COLO829 (cell line): ENCODE data around the gene TCF21.
"Not testable (repeated sequence)": the region's sequence is repeated elsewhere in the genome, so short reads cannot be mapped to it uniquely, and the experiment has no call there.

Experiments
- DNase-seq: peaks from one replicate; pipeline ENCODE4 v3.0.0; 2012; ENCODE audit warnings: low spot score

The TCF21 gene

DNA sequence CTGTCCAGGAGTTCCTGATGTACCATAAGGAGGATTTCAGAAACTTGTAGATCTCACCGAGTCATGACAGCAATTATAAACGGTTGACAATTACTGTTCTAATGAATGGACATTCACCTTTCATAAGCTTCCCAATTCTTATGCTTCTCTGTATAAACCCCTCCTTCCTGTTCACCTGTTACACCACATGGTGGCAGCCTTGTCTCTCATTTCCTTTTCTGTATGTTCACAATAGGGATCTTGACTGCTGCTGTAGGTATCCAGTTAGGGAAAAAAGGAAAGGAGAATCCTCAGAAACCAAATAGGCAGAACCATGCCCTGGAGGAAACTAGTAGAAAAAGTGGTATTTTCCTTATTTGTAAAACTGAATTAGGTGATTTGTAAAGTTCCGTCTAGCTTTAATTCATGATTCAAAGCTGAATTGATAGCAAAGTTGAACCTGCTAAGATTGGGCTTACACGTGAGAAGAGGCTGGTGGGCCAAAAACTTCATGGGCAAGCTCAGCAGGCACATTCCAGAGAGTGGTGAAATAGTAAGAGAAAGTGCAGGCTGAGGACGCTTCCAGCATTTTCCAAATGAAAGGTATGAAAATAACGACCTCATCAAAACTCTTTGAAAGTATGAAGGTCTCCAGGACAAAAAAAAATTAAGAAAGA lies 35.2 kb downstream of the TCF21 start:
- peak; percentile 69 for DNase-seq

DNA sequence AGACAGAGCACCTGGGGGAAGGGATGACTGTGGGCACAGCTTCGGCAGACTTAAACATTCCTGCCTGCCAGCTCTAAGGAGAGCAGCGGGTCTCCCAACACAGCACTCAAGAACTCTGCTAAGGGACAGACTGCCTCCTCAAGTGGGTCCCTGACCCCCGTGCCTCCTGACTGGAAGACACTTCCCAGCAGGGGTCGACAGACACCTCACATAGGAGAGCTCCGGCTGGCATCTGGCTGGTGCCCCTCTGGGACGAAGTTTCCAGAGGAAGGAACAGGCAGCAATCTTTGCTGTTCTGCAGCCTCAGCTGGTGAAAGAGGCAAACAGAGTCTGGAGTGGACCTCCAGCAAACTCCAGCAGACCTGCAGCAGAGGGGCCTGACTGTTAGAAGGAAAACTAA lies 42.3 kb downstream of the TCF21 start:
- DNase-seq: not testable (repeated sequence)

DNA sequence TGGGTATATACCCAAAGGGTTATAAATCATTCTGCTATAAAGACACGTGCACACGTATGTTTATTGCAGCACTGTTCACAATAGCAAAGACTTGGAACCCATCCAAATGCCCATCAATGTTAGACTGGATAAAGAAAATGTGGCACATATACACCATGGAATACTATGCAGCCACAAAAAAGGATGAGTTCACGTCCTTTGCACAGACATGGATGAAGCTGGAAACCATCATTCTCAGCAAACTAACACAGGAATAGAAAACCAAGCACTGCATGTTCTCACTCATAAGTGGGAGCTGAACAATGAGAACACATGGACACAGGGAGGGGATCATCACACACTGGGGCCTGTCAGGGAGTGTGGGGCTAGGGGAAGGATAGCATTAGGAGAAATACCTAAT lies 47.4 kb downstream of the TCF21 start:
- not testable (repeated sequence) for DNase-seq

DNA sequence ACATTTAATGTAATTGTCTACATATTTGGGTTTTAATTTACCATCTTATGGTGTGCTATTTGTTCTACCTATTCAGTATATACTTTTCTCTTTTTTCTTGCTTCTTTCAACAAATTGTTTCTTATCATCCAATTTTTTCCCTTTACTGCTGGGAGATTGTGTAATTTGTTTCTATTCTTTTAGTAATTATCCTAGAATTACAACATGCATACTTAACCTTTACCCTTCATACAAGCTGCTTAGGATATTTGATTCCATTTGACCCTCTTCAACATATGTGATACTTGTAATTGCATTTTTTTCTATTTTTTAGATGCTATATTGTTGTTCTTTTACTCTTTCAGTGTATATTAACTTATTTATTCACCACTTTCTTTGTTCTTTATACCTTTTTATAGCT lies 49.0 kb downstream of the TCF21 start:
- DNase-seq: no peak

DNA sequence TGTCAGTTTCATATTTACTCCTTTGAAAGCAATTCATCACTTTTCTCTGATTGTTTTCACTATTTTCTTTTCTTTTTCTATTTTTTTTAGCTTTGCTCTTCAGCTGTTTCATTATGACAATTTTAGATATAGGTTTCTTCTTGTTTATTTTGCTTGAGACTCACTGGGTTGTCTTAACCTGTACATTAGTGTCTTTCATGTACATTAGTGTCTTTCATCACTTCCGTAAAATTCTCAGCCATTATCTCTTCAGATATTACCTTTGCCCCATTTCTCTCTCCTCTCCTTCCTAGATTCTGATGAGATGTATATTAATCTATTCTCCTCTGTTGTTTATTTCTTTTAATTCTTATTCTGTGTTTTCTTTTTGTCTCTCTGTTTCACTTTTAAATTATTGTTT lies 49.6 kb downstream of the TCF21 start:
- no peak for DNase-seq

DNA sequence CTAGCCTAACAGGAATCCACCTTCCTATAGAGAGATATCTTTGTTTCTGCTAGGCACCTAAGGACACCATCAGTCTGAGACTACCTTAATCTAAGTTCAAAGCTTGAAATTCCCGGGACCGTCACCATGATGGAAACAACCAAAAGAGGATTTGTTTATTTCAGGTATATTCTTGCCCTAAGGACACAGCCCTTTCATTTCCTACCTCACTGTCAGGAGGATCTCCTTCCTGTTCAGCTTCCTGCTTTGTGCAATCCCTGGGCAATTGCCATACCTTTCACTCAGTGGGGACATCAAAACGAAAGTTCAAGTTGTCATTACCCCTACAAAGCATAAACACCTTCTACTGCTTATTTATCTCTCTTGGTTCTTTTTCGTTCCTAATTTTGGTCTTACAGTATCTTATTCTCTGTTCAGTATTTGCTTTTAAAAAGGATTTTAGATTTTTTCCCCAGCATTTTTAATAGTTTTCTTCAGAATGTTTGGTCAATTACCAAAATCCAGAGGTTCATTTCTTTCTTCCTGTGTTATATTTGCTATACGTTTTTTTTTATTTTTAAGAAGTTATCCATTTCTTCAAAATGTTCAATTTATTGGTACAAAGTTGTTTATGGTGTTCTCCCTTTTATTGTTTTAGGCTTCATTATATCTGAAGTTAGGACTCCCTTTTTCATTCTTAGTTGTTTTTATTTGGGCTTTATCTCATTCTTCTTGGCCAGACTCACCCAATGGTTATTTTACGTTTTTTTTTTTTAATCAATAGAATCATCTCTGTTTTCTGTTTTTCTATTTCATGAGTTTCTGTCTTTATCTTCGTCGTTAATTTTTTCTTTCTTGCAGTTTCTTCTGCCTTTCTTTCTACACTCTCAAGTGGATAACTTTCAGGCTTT lies 51.1 kb downstream of the TCF21 start:
- DNase-seq: no peak
